ENCODE data around the gene CAMTA2. TPM values are rescaled to one million over a fixed set of nuclear protein-coding genes. Genes with fewer than 3 reads are reported as not detected.

The CAMTA2 gene
- total RNA-seq, 4 donors from 2014 or later: 11.4 to 27.7 (median 21.4) TPM

DNA sequence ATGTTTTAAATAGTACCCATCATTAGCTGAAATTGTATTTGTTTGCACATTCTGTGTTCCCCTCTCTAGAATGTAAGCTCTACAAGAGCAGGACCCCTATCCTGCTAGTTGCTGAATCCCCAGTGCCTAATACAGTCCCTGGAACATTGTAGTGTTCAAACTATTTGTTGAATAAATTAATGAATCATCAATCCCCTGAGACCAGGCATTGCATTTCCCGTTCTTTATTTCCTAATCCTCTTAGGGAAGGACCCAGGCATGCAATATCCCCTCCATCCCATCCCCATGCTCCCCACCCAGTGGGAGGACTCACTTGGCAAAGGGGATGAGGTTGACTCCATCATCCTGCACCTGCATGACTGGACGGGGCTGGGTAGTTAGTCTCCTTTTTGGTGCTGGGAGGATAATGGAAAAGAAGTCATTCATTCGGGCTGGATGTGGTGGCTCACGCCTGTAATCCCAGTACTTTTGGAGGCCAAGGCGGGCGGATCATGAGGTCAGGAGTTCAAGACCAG, 6.7 kb upstream of the CAMTA2 start:
- no peak for DNase-seq (ENCODE audit: low spot score)
- no peak for ATAC-seq (ENCODE audit: low FRiP score)
- TF ChIP-seq, protein P1, sequence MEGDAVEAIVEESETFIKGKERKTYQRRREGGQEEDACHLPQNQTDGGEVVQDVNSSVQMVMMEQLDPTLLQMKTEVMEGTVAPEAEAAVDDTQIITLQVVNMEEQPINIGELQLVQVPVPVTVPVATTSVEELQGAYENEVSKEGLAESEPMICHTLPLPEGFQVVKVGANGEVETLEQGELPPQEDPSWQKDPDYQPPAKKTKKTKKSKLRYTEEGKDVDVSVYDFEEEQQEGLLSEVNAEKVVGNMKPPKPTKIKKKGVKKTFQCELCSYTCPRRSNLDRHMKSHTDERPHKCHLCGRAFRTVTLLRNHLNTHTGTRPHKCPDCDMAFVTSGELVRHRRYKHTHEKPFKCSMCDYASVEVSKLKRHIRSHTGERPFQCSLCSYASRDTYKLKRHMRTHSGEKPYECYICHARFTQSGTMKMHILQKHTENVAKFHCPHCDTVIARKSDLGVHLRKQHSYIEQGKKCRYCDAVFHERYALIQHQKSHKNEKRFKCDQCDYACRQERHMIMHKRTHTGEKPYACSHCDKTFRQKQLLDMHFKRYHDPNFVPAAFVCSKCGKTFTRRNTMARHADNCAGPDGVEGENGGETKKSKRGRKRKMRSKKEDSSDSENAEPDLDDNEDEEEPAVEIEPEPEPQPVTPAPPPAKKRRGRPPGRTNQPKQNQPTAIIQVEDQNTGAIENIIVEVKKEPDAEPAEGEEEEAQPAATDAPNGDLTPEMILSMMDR (IDR thresholded peaks at IDR 0.05): no peak

DNA sequence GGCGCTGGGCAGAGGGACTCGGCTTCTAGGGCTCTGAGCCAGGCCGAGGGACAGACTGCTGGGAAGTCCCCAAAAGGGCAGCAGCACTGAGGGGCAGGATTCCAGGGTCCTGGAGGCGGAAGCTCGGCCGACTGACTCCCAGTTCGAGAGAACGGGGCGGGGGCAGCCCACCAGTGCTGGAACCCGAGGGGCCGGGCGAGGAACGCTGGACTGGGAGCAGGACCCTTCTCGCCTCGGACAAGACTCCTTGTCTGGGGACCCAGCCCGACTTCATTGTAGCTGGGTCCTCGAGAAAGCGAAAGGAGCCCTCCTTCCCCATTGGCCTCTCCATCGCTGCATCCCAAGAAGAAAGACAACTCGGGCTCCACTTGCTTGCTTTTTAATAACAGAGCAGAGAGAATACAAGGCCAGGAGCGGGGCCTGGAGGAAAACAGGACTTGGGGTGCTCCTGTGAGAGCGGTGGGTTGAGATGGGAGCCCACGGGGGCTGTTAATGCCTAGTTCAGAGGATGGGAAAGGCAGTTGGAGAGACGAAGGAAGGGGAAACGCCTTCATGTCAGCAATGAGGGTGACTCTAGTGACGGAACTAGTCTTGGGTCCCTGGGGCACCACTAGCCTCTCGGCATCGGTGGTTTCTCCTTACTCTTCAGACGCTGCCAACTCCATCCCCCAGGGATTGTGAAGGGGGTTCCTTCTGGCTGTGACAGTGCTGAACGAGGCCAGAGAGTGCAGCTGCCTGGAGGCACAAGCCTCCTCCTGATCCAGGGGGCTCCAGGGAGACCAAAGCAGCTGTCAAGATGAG, 492 bp upstream of the CAMTA2 start:
- ATAC-seq (ENCODE audit: low FRiP score) (peak; percentile 36), DNase-seq (ENCODE audit: low spot score) (no peak)
- TF ChIP-seq, protein P1 (IDR thresholded peaks at IDR 0.05): no peak

DNA sequence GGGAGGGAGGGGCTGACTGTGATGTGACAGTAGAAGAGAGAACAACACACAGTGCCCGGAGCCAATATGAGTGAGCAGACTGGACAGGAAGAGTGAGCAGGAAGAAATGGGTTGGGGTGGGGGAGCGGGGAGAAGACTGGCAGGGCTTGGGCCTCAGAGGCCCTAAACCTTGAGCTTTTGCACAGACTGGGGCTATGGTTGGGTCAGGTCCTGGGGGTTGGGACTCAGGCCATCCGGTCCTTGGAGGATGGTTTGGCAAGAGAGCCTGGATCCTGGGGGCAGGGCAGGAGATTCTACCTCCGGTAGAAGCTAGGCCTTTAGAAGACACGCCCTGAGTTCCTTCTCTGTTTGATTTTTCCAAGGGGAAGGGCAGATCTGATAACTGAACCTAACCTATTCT, 1.1 kb downstream of the CAMTA2 start:
- TF ChIP-seq, protein P1 (IDR thresholded peaks at IDR 0.05): no peak
- DNase-seq (ENCODE audit: low spot score) (no peak), ATAC-seq (ENCODE audit: low FRiP score) (no peak)

DNA sequence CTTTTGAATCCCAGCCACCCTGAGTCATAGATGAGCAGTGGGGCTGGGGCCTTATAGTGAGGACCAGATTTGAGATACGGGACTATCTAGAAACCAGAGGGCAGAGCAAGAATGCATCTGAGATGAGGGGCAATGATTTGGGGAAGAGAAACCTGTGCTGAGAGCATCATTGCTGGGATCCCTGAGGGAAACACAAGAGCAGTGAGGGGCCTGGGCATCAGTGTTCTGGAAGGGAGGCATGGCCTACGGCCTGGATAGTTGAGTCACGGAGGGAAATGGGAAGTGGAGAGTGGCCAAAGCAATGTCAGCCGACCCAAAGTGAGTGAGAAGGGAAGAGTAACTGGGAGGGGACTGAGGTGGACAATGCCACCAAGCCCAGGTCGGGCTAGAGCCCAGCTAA, 5.2 kb downstream of the CAMTA2 start:
- ATAC-seq (ENCODE audit: low FRiP score) (no peak), DNase-seq (ENCODE audit: low spot score) (no peak)
- TF ChIP-seq, protein P1 (IDR thresholded peaks at IDR 0.05): no peak

DNA sequence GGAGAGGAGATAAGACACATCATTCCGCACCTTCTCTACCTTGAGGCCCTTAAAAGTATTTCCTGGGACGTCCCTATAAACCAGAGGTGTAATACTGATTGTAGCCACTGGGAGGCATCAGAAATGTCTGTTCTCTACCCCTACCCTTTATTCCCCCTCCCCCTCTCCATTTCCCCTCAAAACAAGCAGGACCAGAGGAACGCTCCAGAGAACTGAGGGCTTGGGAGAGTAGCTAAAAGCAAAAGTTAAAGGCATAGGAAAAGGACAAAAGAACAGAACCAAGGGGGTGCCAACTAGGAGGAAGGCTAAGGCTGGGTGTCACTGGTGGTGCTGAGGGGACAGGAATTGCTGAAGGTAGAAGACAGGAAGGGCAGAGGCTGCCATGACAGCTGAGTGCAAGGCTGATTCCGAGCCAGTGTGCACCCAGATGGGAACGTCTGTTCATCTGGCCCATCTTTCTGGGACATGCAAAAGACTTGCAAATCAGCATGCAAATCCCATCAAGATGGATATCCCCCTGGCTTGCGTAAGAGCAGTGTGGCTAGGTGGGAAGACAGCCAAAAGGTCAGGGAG, 6.7 kb downstream of the CAMTA2 start:
- TF ChIP-seq, protein P1 (IDR thresholded peaks at IDR 0.05): peak in 1 of 3 donors; percentile 66
- ATAC-seq (ENCODE audit: low FRiP score) (peak; percentile 62), DNase-seq (ENCODE audit: low spot score) (no peak)

DNA sequence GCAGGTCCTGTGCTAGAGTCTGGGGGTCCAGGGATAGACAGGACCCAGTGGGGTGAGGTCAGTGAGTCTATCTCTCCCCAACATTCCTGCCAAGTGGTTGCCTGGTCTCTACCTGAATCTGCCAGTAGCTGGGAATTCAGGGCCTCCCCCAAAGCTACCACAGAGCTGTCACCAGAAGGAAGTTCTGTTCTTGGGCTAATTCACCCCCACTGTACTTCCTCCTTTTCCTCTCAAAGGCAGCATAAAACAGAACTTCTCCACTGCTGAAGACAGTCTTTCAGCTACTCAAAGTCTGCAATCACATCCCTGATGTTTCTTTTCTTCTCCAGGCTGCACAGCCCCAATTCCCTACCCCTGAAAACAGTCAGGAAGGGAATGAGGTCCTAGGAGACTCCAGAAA, 8.7 kb downstream of the CAMTA2 start:
- ATAC-seq (ENCODE audit: low FRiP score) (no peak), DNase-seq (ENCODE audit: low spot score) (no peak)
- TF ChIP-seq, protein P1 (IDR thresholded peaks at IDR 0.05): no peak
